HEK293 (cell line): ENCODE results near the gene HRC.

ENCODE experiments used
- FEZF1 ChIP-seq: fragments of 450-650 bp; formaldehyde crosslinking; IDR thresholded peaks from 2 replicates; pipeline ENCODE4 v1.5.1; 2016; ENCODE audit warnings: missing biosample characterization, missing genetic modification characterization
- GLI2 ChIP-seq: fragments of 450-650 bp; formaldehyde crosslinking; IDR thresholded peaks from 2 replicates; pipeline ENCODE4; 2017; ENCODE audit warnings: missing biosample characterization, missing genetic modification characterization, low read depth, borderline replicate concordance
- HOXA7 ChIP-seq: sonication (generic); formaldehyde crosslinking; IDR thresholded peaks from 2 replicates; pipeline ENCODE4 v1.8.1; 2022; ENCODE audit warnings: missing genetic modification reagents, borderline replicate concordance
- IKZF3 ChIP-seq: fragments of 450-650 bp; IDR thresholded peaks from 2 replicates; pipeline ENCODE4 v1.5.0; 2018; ENCODE audit warnings: missing biosample characterization, mild to moderate bottlenecking, missing genetic modification characterization, moderate library complexity
- KLF1 ChIP-seq: fragments of 450-650 bp; formaldehyde crosslinking; IDR thresholded peaks from 2 replicates; pipeline ENCODE4 v1.5.1; 2016; ENCODE audit warnings: missing biosample characterization, missing genetic modification characterization
- KLF17 ChIP-seq: fragments of 450-650 bp; formaldehyde crosslinking; IDR thresholded peaks from 2 replicates; pipeline ENCODE4 v1.5.1; 2016; ENCODE audit warnings: missing biosample characterization, missing genetic modification characterization
- PRDM4 ChIP-seq: fragments of 450-650 bp; formaldehyde crosslinking; IDR thresholded peaks from 2 replicates; pipeline ENCODE4 v1.5.1; 2017; ENCODE audit warnings: missing biosample characterization, missing genetic modification characterization
- RBAK ChIP-seq: fragments of 450-650 bp; formaldehyde crosslinking; IDR thresholded peaks from 2 replicates; pipeline ENCODE4 v1.5.1; 2016; ENCODE audit warnings: missing biosample characterization, missing genetic modification characterization
- SALL2 ChIP-seq: fragments of 450-650 bp; formaldehyde crosslinking; IDR thresholded peaks from 2 replicates; pipeline ENCODE4 v1.5.0; 2017; ENCODE audit warnings: missing biosample characterization, mild to moderate bottlenecking, missing genetic modification characterization, borderline replicate concordance
- TRIM28 ChIP-seq: IDR thresholded peaks from 2 replicates; pipeline ENCODE4 v1.6.1; 2011; ENCODE audit warnings: low read length, control low read depth, borderline replicate concordance
- ZBTB17 ChIP-seq: fragments of 450-650 bp; formaldehyde crosslinking; IDR thresholded peaks from 2 replicates; pipeline ENCODE4 v1.5.1; 2016; ENCODE audit warnings: missing biosample characterization, missing genetic modification characterization
- ZBTB44 ChIP-seq: fragments of 450-650 bp; IDR thresholded peaks from 2 replicates; pipeline ENCODE4 v1.5.1; 2018; ENCODE audit warnings: missing biosample characterization, mild to moderate bottlenecking, missing genetic modification characterization
- ZBTB48 ChIP-seq: fragments of 450-650 bp; formaldehyde crosslinking; IDR thresholded peaks from 2 replicates; pipeline ENCODE4 v1.5.1; 2016; ENCODE audit warnings: missing biosample characterization, missing genetic modification characterization
- ZFP3 ChIP-seq: fragments of 450-650 bp; formaldehyde crosslinking; IDR thresholded peaks from 2 replicates; pipeline ENCODE4 v1.5.1; 2016; ENCODE audit warnings: low read depth, missing biosample characterization, missing genetic modification characterization
- ZNF132 ChIP-seq: fragments of 450-650 bp; formaldehyde crosslinking; IDR thresholded peaks from 2 replicates; pipeline ENCODE4 v1.5.1; 2017; ENCODE audit warnings: missing biosample characterization, missing genetic modification characterization, borderline replicate concordance
- ZNF155 ChIP-seq: fragments of 450-650 bp; formaldehyde crosslinking; IDR thresholded peaks from 2 replicates; pipeline ENCODE4 v1.5.1; 2016; ENCODE audit warnings: missing biosample characterization, missing genetic modification characterization
- ZNF184 ChIP-seq: fragments of 450-650 bp; IDR thresholded peaks from 2 replicates; pipeline ENCODE4 v1.5.1; 2018; ENCODE audit warnings: missing biosample characterization, mild to moderate bottlenecking, missing genetic modification characterization
- ZNF223 ChIP-seq: fragments of 450-650 bp; formaldehyde crosslinking; IDR thresholded peaks from 2 replicates; pipeline ENCODE4 v1.5.1; 2016; ENCODE audit warnings: missing biosample characterization, missing genetic modification characterization
- ZNF23 ChIP-seq: fragments of 450-650 bp; formaldehyde crosslinking; IDR thresholded peaks from 2 replicates; pipeline ENCODE4 v1.5.1; 2016; ENCODE audit warnings: missing biosample characterization, missing genetic modification characterization, borderline replicate concordance
- ZNF24 ChIP-seq: fragments of 450-650 bp; formaldehyde crosslinking; IDR thresholded peaks from 2 replicates; pipeline ENCODE4 v1.5.1; 2016; ENCODE audit warnings: missing biosample characterization, missing genetic modification characterization
- ZNF274 ChIP-seq, 2 experiments: fragments of 200-500 bp in 1 of 2; fragments of 450-650 bp in 1 of 2; sonication (Bioruptor generic) in 1 of 2; formaldehyde crosslinking in 1 of 2; IDR thresholded peaks; 2 replicates each; pipeline versions ENCODE4 v1.5.1 to v1.6.1; 2014 to 2016; ENCODE audit warnings: borderline replicate concordance in 1 of 2, inconsistent platforms in 1 of 2, low read length in 1 of 2, missing biosample characterization in 1 of 2, missing genetic modification characterization in 1 of 2
- ZNF302 ChIP-seq: fragments of 450-650 bp; formaldehyde crosslinking; IDR thresholded peaks from 2 replicates; pipeline ENCODE4 v1.5.1; 2016; ENCODE audit warnings: missing biosample characterization, missing genetic modification characterization, low read depth
- ZNF518A ChIP-seq: fragments of 450-650 bp; formaldehyde crosslinking; conservative IDR thresholded peaks from 2 replicates; pipeline ENCODE4 v1.5.1; 2016; ENCODE audit warnings: low read depth, missing biosample characterization, missing genetic modification characterization
- ZNF544 ChIP-seq: fragments of 450-650 bp; formaldehyde crosslinking; IDR thresholded peaks from 2 replicates; pipeline ENCODE4 v1.5.0; 2017; ENCODE audit warnings: missing biosample characterization, missing genetic modification characterization
- ZNF549 ChIP-seq: fragments of 450-650 bp; IDR thresholded peaks from 2 replicates; pipeline ENCODE4 v1.5.1; 2018; ENCODE audit warnings: missing biosample characterization, missing genetic modification characterization, mild to moderate bottlenecking, inconsistent platforms, moderate library complexity
- ZNF555 ChIP-seq: fragments of 450-650 bp; formaldehyde crosslinking; conservative IDR thresholded peaks from 2 replicates; pipeline ENCODE4 v1.5.1; 2017; ENCODE audit warnings: missing biosample characterization, mild to moderate bottlenecking, missing genetic modification characterization, inconsistent platforms
- ZNF561 ChIP-seq: fragments of 450-650 bp; IDR thresholded peaks from 2 replicates; pipeline ENCODE4 v1.5.1; 2018; ENCODE audit warnings: missing biosample characterization, missing genetic modification characterization, borderline replicate concordance
- ZNF600 ChIP-seq: fragments of 450-650 bp; formaldehyde crosslinking; IDR thresholded peaks from 2 replicates; pipeline ENCODE4 v1.5.1; 2016; ENCODE audit warnings: missing biosample characterization, missing genetic modification characterization
- ZNF621 ChIP-seq: fragments of 450-650 bp; formaldehyde crosslinking; IDR thresholded peaks from 2 replicates; pipeline ENCODE4 v1.5.1; 2017; ENCODE audit warnings: missing biosample characterization, missing genetic modification characterization
- ZNF623 ChIP-seq: fragments of 450-650 bp; formaldehyde crosslinking; IDR thresholded peaks from 2 replicates; pipeline ENCODE4 v1.5.1; 2016; ENCODE audit warnings: missing biosample characterization, missing genetic modification characterization
- ZNF670 ChIP-seq: fragments of 450-650 bp; formaldehyde crosslinking; IDR thresholded peaks from 2 replicates; pipeline ENCODE4 v1.5.1; 2016; ENCODE audit warnings: missing biosample characterization, missing genetic modification characterization, low read depth

The HRC gene

GRCh38 chr19:49114630-49115363 lies 40.4 kb downstream of the HRC start (continued):
- no peak for TF ChIP-seq FEZF1 (tag by site-specific recombination)
- TF ChIP-seq IKZF3 (tag by site-specific recombination) = peak; percentile 59; the same call in 1 of the 2 replicates
- no peak for TF ChIP-seq ZNF132 (tag by site-specific recombination)
- no peak for TF ChIP-seq ZNF274 (IDR thresholded peaks at IDR 0.05; ENCODE audit: low read length)
- no peak for TF ChIP-seq ZNF274 (tag by site-specific recombination; IDR thresholded peaks at IDR 0.05; ENCODE audit: borderline replicate concordance)
- TF ChIP-seq ZNF155 (tag by site-specific recombination) = no peak
- TF ChIP-seq ZNF23 = no peak
- TF ChIP-seq ZNF670 (tag by site-specific recombination) = no peak
- TF ChIP-seq ZBTB17 (tag by site-specific recombination) = peak; percentile 85
- TF ChIP-seq ZNF561 (tag by site-specific recombination) = 0 out of 2 replicates have a peak, but pooled peaks have one; percentile 44
- TF ChIP-seq ZNF302 (tag by site-specific recombination) = no peak
- TF ChIP-seq ZNF623 (tag by site-specific recombination) = no peak
- no peak for TF ChIP-seq GLI2 (tag by site-specific recombination)
- no peak for TF ChIP-seq RBAK (tag by site-specific recombination)
- TF ChIP-seq ZNF184 (tag by site-specific recombination) = no peak
- no peak for TF ChIP-seq ZNF223 (tag by site-specific recombination)
- no peak for TF ChIP-seq ZNF24
- TF ChIP-seq ZBTB44 = no peak
- TF ChIP-seq TRIM28 = no peak
- no peak for TF ChIP-seq ZNF544 (tag by site-specific recombination)
- TF ChIP-seq ZNF600 = no peak
- no peak for TF ChIP-seq ZNF549 (tag by site-specific recombination)
- no peak for TF ChIP-seq ZFP3
- no peak for TF ChIP-seq ZNF621 (tag by site-specific recombination)
- no peak for TF ChIP-seq ZNF555 (tag by site-specific recombination)
- no peak for TF ChIP-seq ZNF518A (tag by site-specific recombination)
- TF ChIP-seq HOXA7 (CRISPR knock-in tag) = no peak
- no peak for TF ChIP-seq KLF17 (tag by site-specific recombination)
- peak; percentile 73 for TF ChIP-seq KLF1
- TF ChIP-seq SALL2 (tag by site-specific recombination) = no peak
- TF ChIP-seq ZBTB48 (tag by site-specific recombination) = no peak
- 0 out of 2 replicates have a peak, but pooled peaks have one; percentile 7 for TF ChIP-seq PRDM4 (tag by site-specific recombination)
